Measurements from ENCODE around the gene SLCO2A1. TPM values are rescaled to one million over a fixed set of nuclear protein-coding genes. Genes with fewer than 3 reads are reported as not detected.

The SLCO2A1 gene
- polyA plus RNA-seq, 3 donors, result 15.9 to 18.0 (median 16.1) TPM

DNA sequence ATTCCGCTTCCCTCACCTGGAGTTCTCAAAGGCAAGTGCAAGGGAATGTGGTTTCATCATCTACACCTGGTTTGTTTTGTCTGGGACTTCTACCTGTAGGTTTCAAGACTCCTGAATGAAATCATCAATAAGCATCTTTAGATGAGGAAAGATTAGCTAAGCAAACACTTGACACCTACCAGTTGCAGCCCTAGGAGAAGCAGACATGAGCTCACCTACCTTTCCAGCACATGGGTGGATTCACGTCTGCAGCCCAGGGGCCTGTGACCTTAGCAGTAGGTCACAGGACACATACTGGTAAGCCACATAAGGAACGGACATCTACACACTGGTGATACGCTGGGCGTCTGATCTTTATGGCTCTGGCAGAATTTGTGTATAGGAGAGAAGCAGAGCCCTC, 26.7 kb downstream of the SLCO2A1 start:
- no peak for DNase-seq (ENCODE audit: low read depth in 3 of 3, low spot score in 2 of 3)

DNA sequence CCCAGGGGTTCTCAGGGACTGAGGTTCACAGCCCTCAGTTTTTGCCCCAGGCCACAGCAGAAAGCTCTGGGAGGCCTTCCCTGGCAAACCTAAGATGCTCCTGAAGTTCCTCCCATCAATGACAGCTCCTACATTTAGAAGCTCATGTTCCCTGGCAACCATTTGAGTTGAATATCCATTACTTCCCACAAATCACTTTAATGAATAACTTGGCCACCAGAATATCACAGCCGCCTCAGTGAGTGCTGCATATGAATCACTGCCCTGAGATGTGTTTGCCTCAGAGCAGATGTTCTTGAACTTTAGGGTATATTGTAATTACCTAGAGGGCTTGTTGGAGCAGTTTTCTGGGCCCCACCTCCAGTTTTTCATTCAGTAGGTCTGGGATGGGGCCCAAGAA, 27.4 kb downstream of the SLCO2A1 start:
- DNase-seq (ENCODE audit: low read depth in 3 of 3, low spot score in 2 of 3), result no peak

DNA sequence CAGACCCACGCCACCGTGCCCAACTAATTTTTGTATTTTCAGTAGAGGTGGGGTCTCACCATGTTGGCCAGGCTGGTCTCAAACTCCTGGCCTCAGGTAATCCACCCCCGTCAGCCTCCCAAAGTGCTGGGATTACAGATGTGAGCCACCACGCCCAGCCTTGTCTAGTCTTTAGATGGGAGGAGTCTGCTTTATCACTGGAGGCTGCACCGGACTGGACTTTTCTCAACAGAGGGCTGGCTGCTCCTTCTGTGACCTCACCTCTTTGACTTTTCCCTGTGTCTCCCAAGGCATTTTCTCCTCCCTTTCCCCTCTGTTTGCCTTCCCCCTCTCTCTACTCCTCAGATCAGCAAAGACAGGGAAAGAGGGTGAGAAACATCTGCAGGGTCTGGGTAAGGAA, 28.5 kb downstream of the SLCO2A1 start:
- no peak for DNase-seq (ENCODE audit: low read depth in 3 of 3, low spot score in 2 of 3)

DNA sequence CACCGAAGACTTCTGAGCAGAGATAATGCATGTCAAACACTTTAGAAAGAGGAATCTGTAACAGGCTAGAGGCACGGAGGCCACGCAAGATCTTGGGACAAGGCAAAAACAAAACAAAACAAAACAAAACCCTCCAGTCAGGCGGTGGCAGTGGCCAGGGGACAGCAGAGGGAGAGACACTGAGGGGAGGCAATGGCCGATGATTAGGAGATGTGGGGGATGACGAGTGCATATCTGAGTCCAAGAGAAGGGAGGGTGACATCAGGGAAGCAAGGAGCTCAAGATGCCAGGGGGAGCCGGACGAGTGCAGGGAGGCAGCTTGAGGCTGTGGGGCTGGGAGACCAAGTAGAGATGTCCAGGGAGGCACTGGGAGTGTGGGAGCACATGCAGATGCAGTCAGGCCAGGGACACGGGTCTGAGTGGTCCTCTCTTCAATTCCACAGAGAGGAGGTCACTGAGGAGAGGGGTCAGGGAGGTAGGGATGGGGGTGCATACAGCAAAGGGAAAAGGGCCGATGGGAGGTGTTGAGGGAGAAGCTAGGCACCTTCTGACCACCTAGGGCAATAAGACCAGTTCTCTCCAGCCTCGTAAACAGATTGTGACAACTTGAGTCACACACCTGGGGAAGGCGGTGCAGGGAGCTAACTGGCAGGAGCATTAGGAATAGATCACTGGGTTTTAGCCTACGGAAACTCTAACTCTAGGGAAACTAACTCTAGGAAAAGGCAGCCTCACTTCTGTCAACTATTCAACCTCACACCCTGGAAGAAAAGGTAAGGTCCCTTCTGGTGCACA, 29.6 kb downstream of the SLCO2A1 start:
- DNase-seq (ENCODE audit: low read depth in 3 of 3, low spot score in 2 of 3), result no peak

DNA sequence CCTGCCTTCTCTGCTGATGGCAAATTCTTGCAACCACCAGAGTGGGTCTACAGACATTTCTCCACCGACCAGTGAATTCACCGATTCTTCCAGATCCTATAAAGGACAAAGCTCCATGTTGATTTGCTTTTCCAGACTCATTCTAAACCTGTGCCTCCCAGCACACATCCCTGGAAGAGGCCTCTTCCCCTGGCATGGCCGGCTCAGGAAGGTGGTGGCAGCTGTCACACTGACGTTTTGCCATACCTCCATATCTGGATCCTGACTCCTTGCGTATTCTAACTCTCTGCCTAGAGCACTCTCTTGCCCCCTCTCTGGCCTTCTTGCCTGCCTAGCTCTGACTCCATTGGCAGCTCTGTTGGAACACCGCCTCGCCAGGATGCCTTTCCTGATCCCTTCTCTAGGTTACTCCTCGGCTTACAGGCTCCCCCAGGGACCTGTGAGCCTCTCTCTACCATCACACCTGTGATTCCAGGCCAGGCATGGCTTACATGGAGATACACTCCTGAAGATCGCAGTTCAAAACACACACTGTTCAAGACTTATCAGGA, 31.0 kb downstream of the SLCO2A1 start:
- no peak for DNase-seq (ENCODE audit: low read depth in 3 of 3, low spot score in 2 of 3)

DNA sequence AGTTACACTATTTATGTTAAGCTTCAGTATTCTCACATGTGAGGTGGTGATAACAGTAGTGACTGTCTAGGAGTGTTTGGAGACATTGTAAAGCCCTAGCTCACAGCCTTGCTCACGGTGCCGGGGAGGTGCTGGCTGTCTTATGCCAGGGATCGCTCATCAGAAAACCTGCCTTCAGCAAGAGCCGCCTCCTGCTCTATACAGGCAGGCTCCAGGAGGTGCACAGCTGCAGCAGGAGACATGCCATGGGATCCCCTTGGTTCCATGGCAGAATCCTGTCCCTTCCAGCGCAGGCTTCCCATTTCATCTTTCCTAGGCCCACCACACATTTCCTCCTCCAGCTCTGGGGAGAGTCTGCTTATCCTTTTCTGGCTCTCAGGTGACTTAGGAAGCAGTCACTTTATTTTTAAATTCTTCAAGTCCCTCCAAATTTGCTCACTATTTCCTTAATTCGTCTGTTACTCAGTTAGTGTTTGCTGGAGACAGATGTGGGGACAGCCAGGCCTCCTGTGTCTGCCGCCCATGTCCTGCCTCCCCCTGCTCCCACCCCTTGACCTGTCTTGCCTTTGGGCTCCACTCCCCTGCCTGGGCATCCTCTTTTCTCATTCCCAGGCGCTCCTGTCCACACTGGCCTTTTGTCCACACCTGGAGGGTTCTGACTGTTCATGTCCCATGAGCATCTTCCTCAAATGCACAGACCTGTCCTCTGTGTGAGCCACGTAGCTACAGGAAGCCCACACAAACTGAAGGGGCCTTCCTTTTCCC, 31.7 kb downstream of the SLCO2A1 start:
- no peak for DNase-seq (ENCODE audit: low read depth in 3 of 3, low spot score in 2 of 3)

DNA sequence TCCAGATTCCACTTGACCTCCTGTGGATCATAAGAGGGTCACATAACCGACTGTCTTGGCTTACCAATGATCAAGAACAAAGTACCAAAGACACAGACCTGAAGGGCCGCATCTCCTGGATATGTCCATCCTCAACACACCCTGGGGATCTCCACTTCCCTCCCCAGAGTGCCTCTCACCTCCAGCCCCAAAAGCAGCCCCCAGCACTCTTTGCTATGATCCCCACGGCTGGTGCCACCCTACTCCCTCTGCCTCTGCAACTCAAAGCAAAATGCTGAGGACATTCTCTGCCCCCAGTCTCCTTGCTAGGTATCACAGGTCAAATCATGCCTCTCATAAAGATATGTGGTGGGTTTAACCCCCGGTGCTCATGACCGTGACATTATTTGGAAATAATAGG, 32.7 kb downstream of the SLCO2A1 start:
- no peak for DNase-seq (ENCODE audit: low read depth in 3 of 3, low spot score in 2 of 3)

DNA sequence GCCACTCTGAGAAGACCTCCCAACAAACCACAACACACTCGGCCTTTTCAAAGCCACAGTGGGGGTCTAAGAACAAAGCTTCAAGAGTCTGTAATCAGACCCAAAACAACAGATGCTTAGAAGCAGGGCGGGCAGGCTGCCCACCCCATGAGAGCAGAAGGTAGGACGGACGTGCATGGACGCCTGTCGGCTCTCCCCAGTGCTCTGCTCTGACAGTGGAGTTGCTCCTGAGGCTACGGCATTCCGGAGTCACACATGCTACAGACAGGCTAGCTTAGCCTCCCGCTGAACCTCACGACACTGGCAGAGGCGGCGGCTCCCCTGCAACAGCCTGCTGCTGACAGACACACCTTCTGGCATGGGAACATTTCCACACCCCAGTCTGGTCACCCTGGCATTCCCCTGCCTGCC, 33.5 kb downstream of the SLCO2A1 start:
- no peak for DNase-seq (ENCODE audit: low read depth in 3 of 3, low spot score in 2 of 3)

DNA sequence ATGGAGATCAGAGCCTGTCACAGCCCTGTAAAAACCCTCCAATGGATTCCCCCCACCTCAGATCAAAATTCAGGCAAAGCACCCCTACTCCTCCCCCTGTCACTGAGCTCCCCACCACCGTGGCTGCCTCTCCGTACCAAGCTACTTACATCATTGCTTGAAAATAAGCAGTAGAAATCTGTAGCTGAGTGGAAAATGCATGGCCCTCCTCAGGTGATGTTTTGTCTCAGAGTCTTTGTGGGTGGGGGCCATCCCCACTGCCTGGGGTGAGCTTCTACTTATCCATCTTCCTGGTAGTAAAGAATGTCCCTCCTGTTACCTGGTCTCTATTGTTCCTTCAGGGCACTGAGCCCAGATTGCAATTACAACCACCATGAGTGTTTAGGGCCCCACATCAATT, 34.5 kb downstream of the SLCO2A1 start:
- DNase-seq (ENCODE audit: low read depth in 3 of 3, low spot score in 2 of 3), result no peak

DNA sequence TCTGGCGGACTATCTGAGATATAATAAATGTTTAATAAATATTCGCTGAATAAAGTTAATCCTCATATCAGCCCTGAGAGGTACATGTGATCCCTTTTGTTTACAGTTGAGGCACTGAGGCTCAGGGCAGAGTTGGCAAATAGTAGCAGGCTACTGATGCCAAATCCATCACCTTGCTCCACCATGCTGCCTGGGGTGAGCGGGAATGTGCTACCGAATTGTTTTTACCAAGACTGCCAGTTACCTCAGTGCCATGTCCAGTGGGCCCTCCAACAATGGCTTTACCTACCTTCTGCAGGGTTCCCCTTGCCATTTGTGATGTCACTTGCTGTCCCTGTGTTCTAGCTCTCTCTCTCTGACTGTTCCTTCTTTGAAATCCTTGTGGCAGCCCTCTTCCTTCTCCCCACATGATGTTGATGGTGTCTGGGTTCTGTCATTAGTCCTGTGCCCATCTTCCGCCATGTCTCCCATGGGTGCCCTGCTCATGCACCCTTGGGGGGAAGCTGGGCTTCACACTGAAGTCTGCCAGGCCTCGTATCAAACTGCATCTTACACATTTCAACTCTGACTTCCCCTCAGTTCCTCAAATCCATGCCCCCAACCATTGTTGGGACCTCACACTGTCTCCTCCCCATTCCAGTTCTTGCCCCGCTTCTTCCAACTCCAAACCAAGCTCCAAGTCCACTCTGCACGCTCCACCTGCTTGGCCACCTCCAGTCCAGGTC, 35.4 kb downstream of the SLCO2A1 start:
- DNase-seq (ENCODE audit: low read depth in 3 of 3, low spot score in 2 of 3), result no peak

DNA sequence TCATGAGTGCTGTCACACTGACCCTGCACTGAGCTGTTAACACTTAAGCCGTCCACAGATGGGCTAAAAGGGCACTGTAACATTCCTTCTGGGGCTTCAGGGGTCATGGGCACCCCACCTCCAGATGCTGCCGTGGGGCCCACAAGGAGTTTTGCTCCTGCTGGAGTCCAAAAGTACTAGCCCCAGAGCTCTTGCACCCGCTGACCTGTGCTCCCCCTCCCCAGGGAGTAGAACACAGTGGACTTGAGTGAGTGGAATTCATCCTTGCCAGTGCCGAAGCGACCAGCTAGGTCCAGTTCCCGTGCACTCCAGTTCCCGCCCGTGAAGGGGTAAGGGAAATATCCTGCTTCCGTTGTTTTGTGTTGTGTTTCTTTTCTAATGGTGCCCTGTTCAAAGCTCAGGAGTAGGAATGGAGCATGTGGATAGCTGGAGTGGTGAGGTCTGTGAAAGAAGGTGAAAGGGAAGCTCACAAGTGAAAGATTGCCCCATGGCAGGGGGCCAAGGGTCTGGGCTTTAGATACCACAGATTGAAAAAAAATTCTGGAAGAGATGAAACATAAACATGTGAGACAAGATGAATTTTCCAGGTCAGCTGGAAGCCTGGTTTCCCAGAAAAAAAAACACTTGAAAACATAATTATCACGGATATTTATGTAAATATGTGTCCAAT, 36.6 kb downstream of the SLCO2A1 start:
- DNase-seq (ENCODE audit: low read depth in 3 of 3, low spot score in 2 of 3), result no peak

DNA sequence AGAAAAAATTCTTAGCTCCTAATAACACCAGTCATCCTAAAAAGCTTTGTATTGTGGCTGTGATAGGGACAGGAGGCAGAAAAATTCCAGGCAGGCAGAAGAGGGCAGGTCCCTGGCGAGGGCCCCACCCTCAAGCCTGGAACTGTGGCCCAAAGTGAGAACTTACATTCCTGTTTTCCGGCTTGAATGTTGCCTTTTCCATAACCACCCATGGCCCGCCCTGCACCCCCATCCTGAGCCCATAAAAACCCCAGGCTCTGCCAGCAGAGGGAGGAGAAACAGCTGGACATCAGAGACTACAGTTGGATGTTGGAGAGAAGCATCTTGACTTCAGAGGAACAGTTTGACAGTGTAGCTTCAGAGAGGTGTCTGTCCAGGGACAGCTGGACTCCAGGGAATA, 37.3 kb downstream of the SLCO2A1 start:
- no peak for DNase-seq (ENCODE audit: low read depth in 3 of 3, low spot score in 2 of 3)

DNA sequence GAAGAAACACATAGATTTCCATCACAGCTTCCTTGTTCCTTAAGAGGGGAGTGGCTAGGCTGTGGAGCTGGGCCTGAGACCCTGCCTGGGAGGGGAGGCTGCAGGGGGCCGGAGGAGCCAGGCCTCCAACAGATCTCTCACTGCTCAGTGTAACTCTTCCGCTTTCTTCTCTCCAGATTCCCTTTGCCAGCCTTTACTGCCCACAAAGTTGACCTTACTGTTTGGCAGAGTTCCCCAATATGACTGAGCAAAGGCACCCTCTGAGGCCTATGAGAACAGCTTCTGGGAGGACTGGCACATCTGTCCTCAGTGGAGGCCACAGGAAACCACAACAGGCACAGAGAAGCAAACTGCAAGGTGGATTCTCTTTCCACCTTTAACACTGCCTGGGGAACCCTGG, 38.1 kb downstream of the SLCO2A1 start:
- DNase-seq (ENCODE audit: low read depth in 3 of 3, low spot score in 2 of 3), result no peak

DNA sequence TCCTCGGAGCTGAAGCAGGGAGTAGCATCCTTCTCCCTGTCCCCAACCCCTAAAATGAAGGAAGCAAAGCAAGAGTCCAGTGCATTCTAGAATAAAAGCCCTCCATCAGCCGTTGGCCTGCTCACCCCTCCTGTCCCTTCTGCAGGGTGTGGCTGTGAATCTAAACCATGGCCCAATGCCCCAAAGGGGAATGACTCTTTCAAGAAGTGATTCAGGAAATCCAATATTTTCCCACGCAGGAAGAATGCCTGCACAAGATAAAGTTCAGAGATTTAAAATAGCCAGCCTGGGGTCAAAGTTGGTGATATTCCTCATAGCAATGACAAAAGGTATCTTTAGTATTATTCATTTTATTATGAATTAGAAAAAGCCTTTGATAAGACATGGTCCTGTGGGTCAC, 38.5 kb downstream of the SLCO2A1 start:
- no peak for DNase-seq (ENCODE audit: low read depth in 3 of 3, low spot score in 2 of 3)

DNA sequence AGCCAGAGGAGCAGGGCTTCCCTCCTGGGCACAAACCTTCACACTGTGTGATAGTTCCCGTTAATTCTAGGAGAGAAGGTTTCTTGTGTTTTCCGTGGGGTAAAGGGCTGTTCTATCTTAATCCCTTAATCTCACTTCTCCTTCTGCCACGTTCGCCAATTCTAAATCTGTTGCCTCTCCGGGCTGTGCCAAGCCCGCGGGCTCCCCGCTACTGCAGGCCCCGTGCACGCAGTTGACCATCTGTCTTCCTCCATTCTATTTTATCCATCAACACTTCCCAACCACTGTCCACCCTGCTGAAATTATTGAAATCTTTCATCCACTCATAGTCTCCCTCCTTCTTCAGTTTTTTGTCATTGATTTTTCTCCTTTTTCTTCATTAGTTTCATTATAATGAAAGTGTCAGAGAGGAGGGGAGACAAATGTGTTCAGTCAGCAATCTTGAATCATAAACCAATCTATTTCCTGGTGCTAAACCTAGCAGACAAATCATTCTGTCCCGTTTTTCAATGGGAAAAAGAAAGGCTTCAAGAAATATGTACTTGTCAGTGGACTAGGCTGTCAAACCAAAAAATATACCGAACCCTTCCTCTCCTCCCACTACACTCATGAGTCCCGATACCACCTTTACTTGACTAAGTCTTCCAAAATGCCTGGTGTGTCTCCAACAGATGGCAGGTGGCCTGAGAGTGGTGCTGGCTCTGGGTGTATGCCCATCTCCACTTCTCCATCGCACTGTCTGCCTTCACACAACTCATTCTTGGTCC, 39.6 kb downstream of the SLCO2A1 start:
- DNase-seq (ENCODE audit: low read depth in 3 of 3, low spot score in 2 of 3), result no peak

DNA sequence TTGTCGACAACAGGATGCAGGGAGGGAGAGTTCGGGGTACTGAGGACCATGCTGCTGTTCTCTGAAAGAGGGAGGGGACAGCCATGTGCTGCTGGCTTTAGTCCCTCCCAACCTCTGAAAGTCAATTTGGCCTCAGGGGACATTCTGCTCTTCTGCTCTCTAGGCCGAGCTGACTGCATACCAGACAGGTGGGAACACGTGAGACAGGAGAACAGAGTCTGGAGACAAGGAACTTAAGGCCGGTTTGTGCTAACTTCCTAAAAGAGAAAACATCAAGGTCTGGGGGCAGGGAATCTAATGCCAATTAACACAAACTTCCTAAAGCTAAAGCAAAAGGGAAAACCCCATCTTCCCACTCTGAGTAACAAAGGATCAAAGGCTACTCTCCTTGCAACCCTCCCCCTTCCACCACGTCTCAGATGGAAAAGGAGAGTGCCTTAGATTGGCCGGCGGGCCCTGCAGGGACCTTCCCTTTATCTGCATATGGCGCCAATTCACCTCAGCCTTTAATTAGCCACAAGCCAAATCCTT, 41.0 kb downstream of the SLCO2A1 start:
- no peak for DNase-seq (ENCODE audit: low read depth in 3 of 3, low spot score in 2 of 3)

DNA sequence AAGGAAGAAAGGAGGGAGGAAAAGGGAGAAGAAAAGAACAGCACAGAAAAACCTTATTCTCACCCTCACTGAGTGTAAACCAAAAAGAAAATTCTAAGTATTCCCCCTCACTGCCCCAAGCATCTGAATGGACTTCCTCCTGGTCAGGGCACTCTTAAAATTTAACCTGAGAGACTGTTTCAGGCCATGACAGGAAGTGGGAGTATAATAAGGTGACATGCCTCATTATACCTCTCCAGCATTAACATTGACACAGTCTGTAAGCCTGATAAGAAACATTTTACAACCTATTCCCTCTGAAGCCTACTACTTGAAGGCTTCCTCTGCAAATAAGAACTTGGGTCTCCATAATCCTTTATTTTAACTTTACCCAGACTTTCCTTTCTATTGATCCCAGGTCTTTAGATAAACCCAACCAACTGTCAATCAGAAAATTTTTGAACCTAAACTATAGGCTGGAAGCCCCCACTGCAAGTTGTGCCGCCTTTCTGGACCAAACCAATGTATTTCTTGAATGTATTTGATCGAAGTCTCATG, 41.7 kb downstream of the SLCO2A1 start:
- DNase-seq (ENCODE audit: low read depth in 3 of 3, low spot score in 2 of 3), result no peak

DNA sequence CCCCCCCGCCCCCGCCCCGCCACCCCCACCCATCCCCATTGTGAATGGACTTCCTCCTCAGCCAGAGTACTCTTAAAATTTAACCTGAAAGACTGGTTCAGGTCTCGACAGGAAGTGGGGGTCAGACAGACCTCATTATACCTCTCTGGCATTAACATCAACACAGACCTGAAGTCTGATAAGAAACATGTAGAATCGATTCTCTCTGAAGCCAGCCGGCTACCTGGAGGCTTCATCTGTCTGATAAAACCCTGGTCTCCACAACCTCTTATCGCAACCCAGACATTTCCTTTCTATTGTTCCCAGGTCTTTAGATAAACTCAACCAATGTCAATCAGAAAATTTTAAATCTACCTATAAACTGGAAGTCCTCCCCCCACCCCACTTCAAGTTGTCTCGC, 42.6 kb downstream of the SLCO2A1 start:
- no peak for DNase-seq (ENCODE audit: low read depth in 3 of 3, low spot score in 2 of 3)

DNA sequence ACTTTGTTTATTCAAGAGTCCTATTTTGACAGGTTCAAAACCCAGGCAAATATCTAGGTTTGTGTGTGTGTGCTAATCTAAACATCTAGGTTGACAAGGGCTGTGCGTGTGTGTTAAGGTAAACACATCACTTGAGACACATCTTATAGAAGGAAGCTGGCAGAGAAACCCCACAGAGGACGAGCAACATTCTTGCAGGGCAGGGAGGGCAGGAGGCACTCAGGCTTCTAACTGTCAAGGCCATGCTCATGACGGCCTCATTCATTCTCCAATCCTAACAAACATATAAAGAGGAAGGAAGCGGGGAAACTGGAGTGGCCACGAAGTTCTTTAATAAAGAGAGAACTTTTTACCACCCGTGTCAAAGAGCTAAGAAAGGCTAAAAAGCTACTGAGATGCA, 43.4 kb downstream of the SLCO2A1 start:
- DNase-seq (ENCODE audit: low read depth in 3 of 3, low spot score in 2 of 3), result no peak
